Testis (tissue), 2 donors: ENCODE measurements around the gene PRDM15.

Source experiments
- CTCF ChIP-seq, 3 experiments: fragments of 450-650 bp in 2 of 3; fragments of 200-600 bp in 1 of 3; sonication (generic) in 1 of 3; IDR thresholded peaks; one replicate each; pipeline ENCODE4 v1.5.1; 2016 to 2019; ENCODE audit warnings: antibody characterized with exemption in 3 of 3, mild to moderate bottlenecking in 2 of 3, moderate library complexity in 1 of 3
- POLR2A ChIP-seq: fragments of 450-650 bp; IDR thresholded peaks from one replicate; pipeline ENCODE4 v1.6.1; 2017; ENCODE audit warnings: antibody characterized with exemption, mild to moderate bottlenecking, moderate library complexity

- TF ChIP-seq POLR2A: no peak
- no peak for TF ChIP-seq CTCF (IDR thresholded peaks at IDR 0.05)
Observed at GRCh38 chr21:41888749-41889376, 9.7 kb upstream of the PRDM15 start.
